GM12874 (cell line): ENCODE data around the gene MOSPD3.

Experiments used
- CTCF ChIP-seq: IDR thresholded peaks from 2 replicates; pipeline ENCODE4 v1.5.1; 2011; ENCODE audit warnings: low read depth, mild to moderate bottlenecking, control low read depth, low read length, moderate library complexity; ENCODE audit not compliant: insufficient read depth

Gene MOSPD3

GRCh38 chr7:100655908-100656674 is 43.8 kb downstream of the MOSPD3 start, which contains the start of gene ACTL6B:
Gene ACTL6B, minus strand, starts transcription at chr7:100656448. Its CDS starts 94 bp downstream, at chr7:100656354.
- no peak for TF ChIP-seq CTCF
